ENCODE data around the gene IFT122.

Gene IFT122

DNA sequence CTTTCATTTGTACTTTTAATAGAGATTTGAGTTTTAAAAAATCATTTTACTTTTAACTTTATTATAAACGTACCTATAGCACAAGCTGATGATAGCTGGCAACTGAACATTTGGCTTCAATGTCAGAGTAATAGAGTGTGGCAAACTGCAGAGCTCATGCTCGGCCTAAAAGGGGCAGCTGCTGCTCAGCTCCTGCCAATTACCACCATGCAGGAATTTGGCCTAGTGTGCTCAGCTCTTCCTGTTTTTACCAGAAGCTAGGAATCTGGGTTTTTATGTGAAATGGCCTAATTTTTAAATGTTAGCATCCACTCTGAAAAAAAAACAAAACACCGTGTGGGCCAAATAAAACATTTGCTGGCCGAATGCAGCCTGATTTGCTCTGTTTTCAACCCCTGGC is 1.8 kb downstream of the IFT122 start:
- DNase-seq, result no peak

DNA sequence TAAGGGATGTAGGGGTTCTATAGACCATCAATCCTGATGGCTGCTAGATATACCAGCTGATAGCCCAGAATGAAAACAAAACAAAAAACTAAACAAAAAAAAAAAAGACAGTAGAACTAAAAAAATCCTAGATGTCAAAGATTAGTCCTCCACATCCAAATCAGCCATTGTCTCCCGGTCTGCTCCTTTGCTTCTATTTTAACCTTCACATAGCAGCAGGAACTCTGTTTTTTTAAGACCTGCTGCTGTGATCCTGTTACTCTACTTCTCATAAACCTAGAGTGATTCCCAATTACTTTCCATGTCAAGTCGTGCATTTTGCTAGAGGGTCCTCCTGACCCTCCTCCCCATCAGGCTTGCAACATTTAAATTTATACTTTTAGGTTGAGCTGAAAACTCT is 2.5 kb downstream of the IFT122 start:
- no peak for DNase-seq

DNA sequence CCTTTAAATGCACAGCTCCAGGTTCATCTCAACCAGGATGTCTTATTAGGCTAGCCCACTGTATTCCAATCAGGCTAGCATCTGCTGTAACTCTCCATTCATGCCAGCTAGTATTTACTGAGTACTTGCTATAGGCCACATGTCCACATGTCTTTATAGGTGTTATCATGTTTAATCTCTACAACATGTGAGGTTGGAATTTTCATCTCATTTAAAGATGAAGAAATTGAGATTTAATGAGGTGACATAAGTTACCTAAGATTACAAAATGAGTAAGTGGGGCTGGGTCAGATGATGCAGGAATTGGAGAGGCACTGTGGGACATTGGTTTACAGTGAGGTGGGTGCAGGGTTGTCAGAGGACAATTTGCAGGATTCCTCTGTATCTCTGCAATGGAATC is 2.9 kb downstream of the IFT122 start:
- DNase-seq, result no peak

DNA sequence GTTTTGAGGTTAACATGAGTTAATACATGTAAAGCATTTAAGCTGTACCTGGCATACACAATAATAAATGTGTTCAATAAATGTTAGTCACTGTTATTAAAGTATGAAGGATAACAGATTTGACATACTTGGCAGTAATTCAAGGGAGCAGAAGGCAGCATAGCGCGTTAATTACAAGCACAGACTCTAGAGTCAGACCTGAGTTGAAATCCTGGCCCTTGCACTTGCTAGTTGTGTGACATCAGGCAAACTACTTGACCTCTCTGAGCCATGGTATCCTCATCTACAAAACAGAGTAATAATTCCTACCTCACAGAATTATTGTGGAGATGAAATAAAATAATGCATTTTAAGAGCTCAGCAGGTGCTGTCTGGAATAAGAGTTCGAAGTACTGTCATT is 5.4 kb downstream of the IFT122 start:
- no peak for DNase-seq

DNA sequence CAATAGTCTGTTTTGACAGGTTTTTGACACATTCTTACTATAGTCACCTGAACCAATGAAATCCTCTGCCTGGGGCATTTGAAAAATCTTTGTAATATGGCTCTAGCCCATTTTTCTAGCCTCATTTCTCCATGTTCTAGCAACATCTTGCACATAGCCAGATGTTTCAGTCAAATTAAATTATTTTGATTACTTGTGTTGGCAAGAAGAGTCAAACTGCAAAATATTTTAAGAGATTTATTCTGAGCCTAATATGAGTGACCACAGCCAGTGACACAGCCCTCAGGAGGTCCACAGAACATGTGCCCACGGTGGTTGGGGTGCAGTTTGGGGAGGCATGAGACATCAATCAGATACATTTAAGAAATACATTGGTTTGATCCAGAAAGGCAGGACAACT is 6.9 kb downstream of the IFT122 start:
- DNase-seq, result no peak

DNA sequence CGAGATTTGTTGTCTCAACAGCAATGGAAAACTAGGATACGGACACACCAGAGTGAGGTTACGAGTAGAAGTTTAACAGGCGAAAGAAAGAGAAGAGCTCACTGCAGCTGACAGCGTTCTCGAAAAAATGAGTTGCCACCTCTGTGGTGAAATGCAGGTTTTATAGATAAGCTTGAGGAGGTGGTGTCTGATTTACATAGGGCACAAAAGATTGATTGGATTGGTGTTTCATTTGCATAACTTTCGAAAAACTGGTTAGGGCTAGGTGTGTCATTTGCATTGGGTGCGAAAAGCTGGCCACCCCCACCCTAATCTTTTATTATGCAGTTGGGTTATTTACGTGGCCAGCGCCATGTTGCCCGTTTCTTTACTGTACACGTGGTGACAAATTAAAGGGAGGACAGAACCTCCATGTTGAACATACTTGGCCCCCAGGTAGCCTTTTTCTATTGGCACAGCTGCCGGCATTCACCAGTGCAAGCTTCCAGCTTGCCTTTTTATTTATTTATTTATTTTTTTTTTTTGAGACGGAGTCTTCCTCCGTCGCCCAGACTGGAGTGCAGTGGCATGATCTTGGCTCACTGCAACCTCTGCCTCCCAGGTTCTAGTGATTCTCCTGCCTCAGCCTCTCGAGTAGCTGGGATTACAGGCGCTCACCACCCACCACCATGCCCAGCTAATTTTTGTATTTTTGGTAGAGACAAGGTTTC is 8.3 kb downstream of the IFT122 start:
- DNase-seq, result no peak

DNA sequence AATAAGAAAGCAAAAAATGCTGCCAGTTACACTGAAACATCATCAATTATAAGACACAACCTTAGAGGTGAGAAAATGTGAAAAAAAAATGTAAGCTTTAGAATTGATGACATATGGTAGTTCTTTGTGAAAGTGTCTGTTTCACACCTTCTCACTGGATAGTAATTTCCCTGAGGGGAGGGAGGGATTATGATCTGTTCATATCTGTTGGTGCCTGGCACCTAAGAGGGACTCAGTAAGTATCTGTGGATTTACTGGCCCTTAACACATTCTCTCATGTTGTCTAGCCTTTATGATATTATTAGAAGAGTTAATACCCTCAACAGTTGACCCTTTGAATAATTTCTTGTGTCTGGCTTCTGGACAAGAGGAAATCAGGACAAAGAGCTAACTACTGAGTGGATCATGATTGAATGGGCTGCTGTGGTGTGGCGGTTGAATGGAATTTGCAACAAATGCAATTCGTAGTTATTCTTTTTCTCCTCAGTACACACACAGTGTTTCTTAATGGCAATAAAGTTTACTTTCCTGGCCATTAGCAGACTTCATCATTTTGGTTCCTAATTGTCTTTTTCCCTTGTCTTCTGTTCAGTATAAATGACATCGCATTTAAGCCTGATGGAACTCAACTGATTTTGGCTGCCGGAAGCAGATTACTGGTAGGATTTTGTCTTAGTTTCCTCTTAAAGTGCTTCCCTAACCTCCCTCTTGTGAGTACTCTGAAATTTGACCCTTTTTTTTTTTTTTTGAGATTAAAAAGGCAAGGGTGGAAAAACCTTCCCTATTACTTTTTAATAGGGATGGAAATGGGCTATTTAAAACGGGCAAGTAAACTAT is 9.5 kb downstream of the IFT122 start:
- DNase-seq, result no peak

DNA sequence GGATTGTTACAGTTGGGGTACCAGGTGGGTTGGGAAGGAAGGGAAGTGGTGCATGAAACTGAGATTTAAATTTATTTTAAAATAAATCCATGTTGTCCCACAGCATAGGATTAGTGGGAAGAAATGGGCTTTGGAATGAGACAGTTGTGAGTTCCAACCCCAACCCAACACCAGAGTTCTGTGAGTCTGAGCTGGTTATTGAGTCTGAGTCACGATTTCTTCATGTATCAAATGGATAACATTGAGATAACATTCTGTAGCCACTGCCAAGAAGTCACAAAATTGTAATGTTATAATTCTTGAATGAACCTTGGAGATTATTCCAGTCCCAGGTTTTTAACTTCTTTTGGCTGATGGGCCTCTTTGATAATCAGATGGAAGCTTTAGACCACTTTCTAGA is 13.7 kb downstream of the IFT122 start:
- DNase-seq, result no peak

DNA sequence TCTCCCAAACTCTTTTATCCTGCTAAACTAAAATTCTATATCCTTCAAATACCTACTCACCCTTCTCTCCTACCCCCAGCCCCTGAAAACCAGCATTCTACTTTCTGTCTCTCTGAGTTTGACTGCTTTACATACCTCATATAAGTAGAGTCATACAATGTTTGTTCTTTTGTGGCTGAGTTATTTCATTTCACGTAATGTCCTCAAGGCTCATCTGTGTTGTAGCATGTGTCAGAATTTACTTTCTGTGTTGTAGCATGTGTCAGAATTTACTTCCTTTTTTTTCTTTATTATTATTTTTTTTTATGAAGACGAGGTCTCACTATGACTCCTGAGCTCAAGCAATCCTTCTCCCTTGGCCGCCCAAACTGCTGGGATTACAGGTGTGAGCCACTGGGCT is 20.1 kb downstream of the IFT122 start:
- DNase-seq, result no peak

DNA sequence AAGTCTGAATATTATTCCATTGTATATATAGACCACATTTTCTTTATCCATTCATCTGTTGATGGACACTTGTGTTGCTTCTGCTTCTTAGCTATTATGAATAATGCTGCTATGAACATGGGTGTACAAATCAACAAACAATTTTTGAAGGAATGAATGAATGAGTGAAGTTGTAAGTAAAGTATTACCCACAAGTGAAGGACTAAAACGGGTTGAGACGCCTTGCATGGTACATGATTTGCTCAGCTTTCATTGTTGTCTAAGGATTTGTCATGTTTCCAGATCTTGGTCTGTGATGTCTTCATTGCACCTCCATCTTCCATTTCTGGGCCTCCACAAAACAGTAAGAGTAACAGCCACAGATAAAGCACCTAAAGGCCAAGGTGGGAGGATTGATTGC is 20.5 kb downstream of the IFT122 start:
- DNase-seq, result no peak

DNA sequence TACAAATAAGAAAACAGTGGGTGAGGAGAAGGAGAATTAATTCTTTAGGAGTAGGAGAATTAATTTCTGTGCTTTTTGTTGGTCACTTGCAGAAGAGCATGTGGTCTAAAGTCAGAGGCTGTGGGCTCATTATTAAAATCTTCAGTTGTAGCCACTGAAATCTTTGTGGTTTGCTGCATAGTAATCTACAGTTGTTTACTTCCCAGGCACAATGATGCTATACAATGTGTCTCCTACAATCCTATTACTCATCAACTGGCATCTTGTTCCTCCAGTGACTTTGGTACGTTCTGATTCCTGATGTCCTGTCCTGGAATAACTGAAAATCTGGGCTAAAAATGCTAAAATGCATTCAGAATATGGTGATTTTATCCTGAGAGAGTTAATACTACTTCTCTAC is 21.0 kb downstream of the IFT122 start:
- no peak for DNase-seq

DNA sequence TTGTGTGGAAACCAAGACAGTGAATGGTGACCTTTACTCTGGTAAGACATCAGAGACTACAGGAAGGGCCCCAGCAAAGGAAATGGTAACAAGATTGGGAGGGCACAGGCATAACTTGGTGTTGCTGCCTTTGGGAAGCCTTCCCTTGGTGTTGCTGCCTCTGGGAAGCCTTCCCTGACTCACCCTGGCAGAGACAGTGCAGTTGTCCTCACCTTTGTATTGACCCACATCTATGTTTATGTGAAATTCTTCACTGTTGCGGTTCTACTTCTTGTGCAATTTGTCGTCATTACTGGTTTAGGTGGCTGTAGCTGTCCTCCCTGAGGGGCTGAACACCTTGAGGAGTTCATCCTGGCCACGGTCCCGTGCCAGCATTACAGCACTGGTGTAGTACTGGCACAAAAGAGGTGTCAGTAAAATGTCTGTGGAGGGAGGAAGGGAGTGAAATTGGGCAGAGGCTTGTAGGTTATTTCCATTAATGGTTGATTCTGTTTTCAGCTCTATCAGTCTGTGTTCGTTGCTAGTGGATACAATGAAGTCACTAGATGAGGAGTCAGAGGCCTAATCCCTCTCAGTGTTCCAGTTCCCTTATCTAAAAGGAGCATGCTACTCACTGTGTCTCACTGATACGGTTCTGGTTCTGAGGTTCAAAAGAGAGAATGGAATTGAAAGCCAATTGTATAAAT is 21.6 kb downstream of the IFT122 start:
- no peak for DNase-seq

DNA sequence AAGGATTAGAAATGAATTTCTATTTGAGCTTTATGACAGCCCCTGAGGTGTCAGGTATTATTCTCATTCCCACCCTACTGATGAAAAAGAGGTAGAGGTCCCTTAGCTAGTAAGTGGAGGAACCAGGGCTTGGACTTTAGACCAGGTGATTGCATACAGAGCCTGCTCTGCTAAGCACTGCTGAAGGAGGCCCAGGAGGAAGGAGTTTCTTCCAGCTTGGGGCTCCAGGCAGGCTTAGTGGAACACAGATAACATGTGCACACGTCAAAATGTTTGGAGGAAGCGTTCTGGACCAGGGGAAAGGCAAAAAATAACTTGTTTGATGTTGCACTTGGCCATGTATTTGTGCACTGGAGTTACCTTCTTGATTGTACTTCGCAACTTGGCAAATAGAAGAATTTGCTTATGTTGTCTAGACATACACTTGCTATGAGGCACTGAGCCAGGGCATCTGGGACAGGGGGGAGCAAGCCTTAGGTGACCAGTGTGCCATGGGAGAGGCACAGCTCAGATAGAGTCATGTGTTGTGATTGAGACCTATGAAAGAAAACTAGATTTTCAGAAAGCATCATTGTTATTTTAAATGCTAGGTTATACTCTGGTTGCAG is 22.4 kb downstream of the IFT122 start:
- DNase-seq, result no peak

DNA sequence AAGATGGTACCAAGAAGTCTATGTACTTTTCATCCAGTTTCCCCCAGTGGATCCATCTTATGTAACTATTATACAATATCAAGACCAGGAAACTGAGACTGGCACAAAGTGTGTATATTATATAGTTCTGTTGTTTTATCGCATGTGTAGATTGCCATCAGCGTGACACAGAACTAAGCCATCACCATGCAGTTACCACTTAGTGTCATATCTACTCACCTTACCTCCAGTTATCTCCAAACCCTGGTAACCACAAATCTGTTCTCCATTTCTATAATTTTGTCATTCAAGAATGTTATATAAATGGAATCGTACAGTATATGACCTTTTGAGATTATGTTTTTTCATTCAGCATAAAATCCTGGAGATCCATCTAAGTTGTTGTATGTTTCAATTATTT is 23.1 kb downstream of the IFT122 start:
- DNase-seq, result no peak

DNA sequence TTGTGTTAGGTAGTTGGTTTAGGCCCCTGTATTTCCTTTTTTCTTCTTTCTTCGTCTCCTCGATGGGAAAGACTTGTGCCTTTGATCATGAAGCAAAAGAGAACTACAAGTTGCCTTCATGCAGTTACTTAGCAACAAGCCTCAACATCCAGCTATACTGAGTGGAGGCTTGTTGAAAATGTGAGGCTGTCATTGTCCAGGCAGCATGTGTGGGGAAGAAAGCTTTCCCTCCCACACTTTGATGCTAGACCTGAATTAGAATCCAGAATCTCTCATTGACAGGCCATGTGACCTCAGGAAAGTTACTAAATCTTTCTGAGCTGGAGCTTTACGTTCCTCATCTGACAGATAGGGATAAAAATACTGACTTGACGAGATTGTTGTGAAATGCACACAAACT is 23.7 kb downstream of the IFT122 start:
- no peak for DNase-seq

DNA sequence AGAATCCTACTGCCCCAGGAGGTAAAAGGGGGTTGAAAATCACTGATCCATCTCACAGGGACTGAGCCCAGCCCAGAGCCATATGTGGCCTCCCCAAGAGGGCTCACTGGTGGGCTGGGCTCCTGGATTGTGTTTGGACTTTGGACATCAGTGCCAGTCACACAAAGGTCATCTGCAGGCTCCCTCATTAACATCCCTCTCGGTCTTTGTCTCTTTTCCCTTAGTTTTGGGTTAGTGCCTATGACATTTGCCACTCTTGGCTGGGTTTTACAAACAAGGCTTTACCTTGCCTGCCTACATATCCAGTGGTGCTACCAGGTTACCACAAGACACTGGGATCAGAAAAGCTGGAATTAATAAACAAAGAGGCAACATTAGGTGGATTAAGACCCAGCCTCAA is 27.9 kb downstream of the IFT122 start:
- no peak for DNase-seq

DNA sequence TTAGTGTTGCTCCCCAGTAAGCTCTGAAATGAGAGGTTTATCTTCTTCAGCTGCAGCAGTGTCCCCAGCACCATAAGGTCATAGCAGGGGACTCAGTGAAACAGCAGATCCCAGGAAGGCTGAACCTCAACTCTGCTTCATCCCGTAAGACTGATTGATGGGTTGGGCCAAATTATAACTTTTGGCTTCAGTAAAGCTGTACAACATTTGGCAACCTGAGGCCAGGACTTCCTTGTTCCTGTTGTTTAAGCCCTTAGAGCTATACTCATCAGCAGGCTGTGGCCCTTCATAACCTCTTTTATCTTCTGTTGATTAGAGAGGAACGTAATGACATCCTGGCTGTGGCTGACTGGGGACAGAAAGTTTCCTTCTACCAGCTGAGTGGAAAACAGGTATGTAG is 29.0 kb downstream of the IFT122 start:
- DNase-seq, result no peak

DNA sequence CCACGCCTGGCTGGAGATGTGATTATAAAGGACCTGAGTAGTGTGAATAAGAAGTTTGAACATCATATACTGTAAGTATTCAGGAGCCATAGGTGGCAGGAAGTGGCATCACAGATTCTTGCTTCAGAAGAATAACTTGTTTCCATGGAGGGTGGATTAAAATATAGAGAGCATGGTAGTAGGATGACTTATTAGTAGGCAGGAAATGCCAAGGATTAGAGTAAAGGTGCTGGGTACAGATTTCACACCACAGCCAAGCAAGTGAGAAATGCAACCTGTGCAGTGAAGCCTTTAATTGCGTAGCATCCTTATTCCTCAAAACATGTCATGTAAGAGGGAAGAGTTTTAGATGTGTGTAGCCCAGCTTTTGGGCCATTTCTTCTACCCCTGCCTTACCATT is 30.8 kb downstream of the IFT122 start:
- DNase-seq, result no peak

DNA sequence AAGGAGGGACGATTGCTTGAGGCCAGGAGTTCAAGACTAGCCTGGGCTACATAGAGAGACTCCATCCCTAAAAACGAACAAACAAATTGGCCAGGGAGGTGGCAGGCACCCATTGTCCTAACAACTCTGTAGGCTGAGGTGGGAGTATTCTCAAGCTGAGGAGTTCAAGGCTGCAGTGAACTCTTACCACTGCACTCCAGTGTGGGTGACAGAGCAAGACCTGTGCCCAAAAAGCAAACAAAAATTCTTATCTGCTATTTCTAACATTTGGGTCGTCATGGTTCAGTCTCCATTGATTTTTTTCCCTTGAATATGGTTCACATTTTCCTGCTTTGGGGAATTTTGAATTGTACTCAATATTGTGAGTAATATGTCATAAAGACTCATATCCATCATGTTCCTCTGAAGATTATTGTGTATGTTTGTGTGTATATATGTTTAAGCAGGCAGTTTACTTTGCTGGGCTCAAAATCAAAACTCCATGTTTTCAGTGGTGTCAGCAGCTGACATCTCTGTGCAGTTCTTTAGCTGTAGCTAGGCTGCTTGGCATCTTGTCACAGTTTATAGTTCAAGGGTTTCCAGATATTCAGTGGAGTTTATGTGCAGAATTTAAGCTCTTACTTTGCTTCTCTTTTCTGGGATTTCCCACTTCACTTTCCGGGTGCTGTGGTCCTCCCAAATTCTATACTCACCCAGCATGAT is 33.2 kb downstream of the IFT122 start:
- DNase-seq, result no peak

DNA sequence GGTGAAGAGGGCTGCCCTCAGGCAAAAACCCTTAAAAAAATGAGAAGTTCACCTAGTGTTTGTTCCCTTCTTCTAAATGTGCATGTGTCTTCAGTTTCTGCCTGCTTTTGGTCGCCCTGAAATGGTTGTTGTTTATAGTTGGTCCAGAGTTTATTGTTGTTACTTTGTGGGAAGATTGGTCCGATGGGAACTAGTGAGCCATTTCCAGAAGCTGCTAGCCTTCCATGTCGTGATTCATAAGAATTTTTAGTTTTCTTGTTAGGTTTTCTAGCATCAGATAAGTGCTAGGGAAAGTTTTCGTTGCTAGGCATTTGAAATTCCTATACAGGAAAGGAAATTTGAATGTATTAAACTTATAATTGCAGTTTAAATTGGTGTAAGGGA is 33.7 kb downstream of the IFT122 start:
- no peak for DNase-seq

DNA sequence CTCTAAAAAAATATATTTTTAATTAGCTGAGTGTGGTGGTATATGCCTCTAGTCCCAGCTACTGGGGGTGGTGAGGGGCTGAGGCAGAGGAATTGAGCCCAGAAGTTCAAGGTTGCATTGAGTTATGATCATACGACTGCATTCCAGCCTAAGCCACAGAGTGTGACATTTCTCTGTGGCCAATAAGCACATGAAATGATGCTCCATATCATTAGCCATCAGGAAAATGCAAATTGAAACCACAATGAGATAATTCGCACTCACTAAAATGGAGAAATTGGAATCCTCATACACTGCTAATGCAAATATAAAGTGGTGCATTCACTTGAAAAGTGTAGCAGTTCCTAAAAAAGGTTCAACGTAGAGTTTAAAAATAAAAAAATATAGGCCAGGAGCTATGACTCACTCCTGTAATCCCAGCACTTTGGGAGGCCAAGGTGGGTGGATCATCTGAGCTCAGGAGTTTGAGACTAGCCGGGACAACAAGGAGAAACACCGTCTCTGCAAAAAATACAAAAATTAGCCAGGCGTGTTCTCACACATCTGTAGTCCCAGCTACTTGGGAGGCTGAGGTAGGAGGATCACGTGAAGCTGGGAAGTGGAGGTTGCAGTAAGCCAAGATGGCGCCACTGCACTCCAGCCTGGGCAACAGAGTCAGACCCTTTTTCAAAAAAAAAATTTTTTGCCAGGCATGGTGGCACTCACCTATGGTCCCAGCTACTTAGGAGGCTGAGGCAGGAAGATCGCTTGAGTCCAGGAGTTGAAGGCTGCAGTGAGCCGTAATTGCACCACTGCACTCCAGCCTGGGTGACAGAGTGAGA is 35.2 kb downstream of the IFT122 start:
- DNase-seq, result no peak

DNA sequence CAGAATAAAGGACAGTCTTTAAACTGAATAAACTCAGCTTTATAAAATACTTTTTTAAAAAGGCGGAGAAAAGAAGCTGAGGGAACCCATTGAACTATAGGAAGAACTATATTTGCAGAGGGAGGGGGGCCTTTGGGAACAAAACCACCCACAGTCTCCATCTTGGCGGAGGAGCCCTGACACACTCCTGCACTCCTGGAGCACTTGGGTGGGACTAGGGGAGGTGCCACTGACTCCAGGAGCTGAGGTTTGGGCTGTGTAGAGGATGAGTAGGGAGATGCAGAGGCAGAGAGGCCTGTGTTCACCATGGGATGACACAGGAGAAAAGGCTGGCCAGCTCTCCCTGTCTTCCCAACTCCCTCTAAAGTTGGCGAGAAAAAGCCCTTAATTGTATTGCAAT is 35.8 kb downstream of the IFT122 start:
- no peak for DNase-seq

All from activated CD8-positive, alpha-beta memory T cell treated with anti-CD3 and anti-CD28 coated beads for 24 hours (primary cell).